ENCODE data around the gene GSTCD.

DNA sequence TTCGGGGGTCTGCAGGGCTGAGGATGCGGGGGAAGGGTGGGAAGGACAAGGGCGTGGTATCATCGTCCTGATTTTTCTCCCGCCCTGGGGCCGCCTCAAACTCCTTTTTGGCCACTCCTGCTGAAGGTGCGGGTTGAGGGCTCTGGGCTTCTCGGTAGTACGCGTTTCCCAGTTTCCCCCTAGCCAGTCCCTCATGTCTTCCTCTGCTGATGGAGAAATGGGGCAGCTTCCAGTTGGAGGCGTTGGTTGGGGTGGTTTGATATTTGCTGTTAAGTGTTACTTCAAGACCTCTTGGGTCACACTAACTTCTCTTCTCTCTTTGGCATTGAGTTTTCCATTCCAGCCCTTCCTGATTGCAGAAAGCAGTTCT is 482 bp downstream of the GSTCD start:
- TF ChIP-seq, protein P1, sequence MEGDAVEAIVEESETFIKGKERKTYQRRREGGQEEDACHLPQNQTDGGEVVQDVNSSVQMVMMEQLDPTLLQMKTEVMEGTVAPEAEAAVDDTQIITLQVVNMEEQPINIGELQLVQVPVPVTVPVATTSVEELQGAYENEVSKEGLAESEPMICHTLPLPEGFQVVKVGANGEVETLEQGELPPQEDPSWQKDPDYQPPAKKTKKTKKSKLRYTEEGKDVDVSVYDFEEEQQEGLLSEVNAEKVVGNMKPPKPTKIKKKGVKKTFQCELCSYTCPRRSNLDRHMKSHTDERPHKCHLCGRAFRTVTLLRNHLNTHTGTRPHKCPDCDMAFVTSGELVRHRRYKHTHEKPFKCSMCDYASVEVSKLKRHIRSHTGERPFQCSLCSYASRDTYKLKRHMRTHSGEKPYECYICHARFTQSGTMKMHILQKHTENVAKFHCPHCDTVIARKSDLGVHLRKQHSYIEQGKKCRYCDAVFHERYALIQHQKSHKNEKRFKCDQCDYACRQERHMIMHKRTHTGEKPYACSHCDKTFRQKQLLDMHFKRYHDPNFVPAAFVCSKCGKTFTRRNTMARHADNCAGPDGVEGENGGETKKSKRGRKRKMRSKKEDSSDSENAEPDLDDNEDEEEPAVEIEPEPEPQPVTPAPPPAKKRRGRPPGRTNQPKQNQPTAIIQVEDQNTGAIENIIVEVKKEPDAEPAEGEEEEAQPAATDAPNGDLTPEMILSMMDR (conservative IDR thresholded peaks at IDR 0.05), result no peak
- TF ChIP-seq ZFX (IDR thresholded peaks at IDR 0.05), result no peak

All from C4-2B (cell line).